DMS153 (cell line): ENCODE results near the gene SLC25A44.

ENCODE experiments used
- DNase-seq: peaks from one replicate; lab custom pipeline; 2025; lab: John Stamatoyannopoulos, UW

SLC25A44 gene

GRCh38 chr1:156241311-156241811, 47.5 kb downstream of the SLC25A44 start:
- DNase-seq: no peak

DNA sequence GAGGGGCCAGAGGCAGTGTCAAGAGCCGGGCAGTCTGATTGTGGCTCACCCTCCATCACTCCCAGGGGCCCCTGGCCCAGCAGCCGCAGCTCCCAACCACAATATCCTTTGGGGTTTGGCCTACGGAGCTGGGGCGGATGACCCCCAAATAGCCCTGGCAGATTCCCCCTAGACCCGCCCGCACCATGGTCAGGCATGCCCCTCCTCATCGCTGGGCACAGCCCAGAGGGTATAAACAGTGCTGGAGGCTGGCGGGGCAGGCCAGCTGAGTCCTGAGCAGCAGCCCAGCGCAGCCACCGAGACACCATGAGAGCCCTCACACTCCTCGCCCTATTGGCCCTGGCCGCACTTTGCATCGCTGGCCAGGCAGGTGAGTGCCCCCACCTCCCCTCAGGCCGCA, 48.0 kb downstream of the SLC25A44 start, which contains the start of gene BGLAP:
Gene BGLAP (plus strand): TSS at position 259 of the 400 bp plus-strand sequence. CDS start 48 bp downstream, at position 307.
- DNase-seq: no peak

- no peak for DNase-seq
Measured at GRCh38 chr1:156242738-156243137, 48.8 kb downstream of the SLC25A44 start.

- no peak for DNase-seq
Measured at GRCh38 chr1:156244126-156244525, 50.2 kb downstream of the SLC25A44 start.

GRCh38 chr1:156244712-156245111, 50.8 kb downstream of the SLC25A44 start:
- no peak for DNase-seq

- peak; percentile 21 for DNase-seq
Measured at GRCh38 chr1:156245451-156246232, 51.7 kb downstream of the SLC25A44 start.

GRCh38 chr1:156246241-156246780, 52.4 kb downstream of the SLC25A44 start:
- DNase-seq: no peak

GRCh38 chr1:156246781-156247459, 53.0 kb downstream of the SLC25A44 start:
- DNase-seq: no peak

DNA sequence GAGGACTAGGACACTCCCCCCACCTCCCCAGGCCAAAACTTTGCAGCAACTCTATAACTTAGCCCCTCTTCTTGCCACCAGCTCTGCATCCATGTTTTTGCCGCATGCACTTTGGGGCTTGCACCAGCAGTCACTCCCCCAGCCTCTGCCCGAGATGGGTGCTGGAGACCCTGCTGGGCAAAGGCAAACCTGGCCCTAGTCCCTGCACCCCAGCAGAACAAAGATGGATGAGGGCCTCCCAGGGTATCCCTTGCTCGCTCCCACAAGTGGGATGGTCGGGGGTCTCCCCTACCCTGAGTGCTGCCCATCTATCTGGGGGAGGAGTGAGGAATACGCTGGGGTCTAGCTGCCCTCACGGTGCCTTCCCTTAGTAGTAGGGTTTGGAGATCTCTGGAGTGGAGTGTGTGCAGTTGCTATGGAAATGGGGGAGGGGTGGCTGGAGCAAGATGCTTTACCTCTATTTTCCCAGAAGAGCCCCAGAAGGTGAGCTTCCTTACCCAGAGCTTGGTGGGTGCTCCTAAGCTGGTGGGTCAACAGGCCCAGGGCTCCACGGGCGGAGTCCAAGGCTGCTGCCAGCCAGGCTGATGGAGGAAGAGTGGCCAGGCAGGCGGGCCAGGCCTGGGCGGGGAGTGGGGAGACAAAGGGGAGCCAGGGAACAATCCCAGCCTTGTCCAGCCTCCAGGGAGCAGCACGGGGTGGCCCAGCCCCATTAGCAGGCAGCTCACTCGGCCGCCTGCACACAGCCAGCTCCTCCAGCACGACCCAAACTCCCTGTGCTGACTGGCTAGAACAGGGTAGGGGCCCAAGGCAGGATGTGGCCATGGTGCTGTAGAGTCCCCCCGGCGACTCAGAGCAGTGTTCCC, 53.8 kb downstream of the SLC25A44 start, which contains the start of gene PAQR6:
Gene PAQR6 (minus strand): TSS at position 597 of the 863 bp plus-strand sequence. CDS start 1,325 bp downstream, outside the sequence.
- DNase-seq: peak; percentile 37

DNA sequence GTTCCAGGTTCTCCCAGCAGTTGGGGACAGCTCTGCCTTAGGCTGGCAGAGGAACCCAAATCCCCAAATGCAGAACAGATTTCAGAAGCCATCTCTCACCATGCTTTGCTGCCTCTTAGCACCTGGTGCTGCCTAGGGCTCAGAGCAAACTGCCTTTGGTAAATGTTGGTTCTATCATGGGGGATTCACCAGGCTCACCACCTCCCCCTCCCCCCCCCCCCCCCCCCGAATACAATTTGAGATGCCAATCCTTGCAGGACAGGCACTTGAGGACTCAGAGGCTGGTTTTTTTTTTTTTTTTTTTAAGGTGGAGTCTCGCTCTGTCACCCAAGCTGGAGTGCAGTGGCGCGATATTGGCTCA, 54.4 kb downstream of the SLC25A44 start:
- no peak for DNase-seq

DNA sequence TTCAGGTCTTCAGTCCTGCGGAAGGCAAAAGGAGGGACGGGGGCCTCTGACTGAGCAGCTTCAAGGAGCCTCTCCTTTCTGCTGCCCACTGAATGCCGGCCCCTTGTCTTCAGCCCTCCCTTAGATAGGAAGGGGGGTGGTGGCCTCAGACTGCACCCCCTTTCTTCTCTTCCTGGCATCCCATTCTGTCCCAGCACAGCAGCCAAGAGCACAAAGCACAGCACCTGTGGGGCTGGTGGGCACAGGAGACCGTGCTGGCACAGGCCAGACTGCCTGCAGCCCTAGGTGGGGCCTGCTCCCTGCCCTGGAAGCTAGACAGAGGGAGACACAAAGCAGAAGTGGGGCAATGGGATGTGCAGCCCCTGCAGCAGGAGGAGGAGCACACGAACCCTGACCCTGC, 55.7 kb downstream of the SLC25A44 start:
- no peak for DNase-seq

DNA sequence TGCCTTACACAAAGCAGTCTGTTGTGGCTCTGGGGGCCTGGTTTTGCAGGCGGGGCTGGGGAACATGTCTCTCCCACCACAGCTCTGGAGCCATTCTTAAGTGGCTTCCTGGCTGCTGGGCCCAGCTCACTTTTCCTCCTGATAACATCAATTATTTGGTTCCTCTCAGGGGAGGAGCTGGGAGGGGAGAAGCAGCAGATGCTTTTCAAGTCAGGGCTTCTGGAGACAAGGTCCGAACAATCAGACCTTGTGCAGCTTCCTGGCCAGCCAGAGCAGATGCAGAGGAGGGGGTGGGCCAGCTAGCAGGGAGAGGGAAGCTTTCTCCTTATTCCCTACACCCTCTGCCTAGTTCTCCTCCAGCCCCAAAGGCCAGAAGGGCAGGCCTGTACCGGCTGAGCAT, 57.6 kb downstream of the SLC25A44 start:
- DNase-seq: no peak

DNA sequence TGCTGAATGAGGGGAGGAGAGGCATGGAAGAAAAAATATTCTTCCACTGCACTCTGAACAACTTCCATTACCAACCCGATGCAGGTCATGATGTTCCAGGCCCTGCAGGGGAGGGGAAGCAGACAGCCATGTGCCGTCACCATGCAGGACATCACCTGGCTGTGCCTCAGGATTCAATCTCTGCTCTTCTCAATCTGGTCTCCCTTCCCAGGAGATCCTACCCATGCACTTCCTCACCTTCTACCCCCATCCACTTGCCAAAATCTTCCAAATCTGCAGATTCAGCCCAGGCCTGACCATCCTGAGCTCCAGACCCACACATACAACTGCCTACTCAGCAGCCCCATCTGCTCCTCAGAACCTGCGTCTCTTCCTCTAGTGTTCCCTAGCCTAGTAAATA, 59.7 kb downstream of the SLC25A44 start:
- DNase-seq: no peak

DNA sequence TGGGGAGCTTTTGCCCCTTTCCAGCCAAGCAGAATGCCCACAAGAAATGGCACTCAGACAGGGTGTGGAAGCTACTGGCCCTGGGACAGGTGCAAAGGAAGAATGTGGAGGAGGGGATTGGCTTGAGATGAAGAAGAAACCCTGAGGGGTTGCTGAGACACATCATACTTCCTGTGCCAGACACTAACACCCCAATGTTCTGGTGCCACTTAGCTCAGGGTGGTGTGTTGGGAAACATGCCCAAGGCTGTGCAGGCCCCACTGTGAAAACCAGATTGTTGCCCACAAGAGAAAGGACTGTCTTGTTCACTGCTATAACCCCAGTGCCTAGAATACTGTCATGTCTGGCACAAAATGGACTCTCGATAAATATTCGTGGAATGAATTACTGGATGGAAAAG, 63.8 kb downstream of the SLC25A44 start:
- DNase-seq: no peak

GRCh38 chr1:156258859-156259258, 65.0 kb downstream of the SLC25A44 start:
- no peak for DNase-seq

GRCh38 chr1:156259805-156260204, 65.9 kb downstream of the SLC25A44 start:
- DNase-seq: no peak

- no peak for DNase-seq
Measured at GRCh38 chr1:156260896-156261295, 67.0 kb downstream of the SLC25A44 start.
